Measurements from ENCODE around the gene CEACAM6.
A peak's percentile ranks its signal among the peaks of the same experiment; 100 is the strongest.
"Not testable (repeated sequence)": the region's sequence is repeated elsewhere in the genome, so short reads cannot be mapped to it uniquely, and the experiment has no call there.

Gene CEACAM6

DNA sequence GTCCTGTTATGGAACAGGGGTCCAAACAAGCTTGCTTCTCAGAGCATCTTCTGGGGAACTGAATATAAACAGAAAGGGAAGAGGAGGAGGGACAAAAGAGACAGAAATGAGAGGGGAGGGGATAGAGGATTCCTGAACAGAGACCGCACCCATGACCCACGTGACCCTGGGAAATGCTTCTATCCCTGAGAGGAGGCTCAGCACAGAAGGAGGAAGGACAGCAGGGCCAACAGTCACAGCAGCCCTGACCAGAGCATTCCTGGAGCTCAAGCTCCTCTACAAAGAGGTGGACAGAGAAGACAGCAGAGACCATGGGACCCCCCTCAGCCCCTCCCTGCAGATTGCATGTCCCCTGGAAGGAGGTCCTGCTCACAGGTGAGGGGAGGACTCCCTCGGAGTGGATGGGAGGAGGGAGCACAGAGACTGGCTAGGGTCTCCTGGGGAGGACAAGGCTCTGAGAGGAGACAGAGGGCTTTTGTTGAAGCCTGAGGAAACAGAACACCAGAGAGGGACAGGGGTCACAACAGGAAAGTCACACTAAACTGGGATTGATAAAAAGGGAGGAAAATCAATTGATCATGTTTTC, at the start of gene CEACAM6:
TSS of gene CEACAM6 (plus strand) at position 203 of the 586 bp plus-strand sequence. CDS start at position 312, 109 bp downstream.
- no peak for DNase-seq

DNA sequence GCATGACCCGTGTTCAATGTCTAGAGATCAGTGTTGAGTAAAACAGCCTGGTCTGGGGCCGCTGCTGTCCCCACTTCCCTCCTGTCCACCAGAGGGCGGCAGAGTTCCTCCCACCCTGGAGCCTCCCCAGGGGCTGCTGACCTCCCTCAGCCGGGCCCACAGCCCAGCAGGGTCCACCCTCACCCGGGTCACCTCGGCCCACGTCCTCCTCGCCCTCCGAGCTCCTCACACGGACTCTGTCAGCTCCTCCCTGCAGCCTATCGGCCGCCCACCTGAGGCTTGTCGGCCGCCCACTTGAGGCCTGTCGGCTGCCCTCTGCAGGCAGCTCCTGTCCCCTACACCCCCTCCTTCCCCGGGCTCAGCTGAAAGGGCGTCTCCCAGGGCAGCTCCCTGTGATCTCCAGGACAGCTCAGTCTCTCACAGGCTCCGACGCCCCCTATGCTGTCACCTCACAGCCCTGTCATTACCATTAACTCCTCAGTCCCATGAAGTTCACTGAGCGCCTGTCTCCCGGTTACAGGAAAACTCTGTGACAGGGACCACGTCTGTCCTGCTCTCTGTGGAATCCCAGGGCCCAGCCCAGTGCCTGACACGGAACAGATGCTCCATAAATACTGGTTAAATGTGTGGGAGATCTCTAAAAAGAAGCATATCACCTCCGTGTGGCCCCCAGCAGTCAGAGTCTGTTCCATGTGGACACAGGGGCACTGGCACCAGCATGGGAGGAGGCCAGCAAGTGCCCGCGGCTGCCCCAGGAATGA, 48.4 kb upstream of the CEACAM6 start:
- peak; percentile 86 for DNase-seq

DNA sequence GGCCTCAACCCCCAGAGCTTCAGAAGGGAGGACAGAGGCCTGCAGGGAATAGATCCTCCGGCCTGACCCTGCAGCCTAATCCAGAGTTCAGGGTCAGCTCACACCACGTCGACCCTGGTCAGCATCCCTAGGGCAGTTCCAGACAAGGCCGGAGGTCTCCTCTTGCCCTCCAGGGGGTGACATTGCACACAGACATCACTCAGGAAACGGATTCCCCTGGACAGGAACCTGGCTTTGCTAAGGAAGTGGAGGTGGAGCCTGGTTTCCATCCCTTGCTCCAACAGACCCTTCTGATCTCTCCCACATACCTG, 47.9 kb upstream of the CEACAM6 start:
- DNase-seq, result peak; percentile 25

DNA sequence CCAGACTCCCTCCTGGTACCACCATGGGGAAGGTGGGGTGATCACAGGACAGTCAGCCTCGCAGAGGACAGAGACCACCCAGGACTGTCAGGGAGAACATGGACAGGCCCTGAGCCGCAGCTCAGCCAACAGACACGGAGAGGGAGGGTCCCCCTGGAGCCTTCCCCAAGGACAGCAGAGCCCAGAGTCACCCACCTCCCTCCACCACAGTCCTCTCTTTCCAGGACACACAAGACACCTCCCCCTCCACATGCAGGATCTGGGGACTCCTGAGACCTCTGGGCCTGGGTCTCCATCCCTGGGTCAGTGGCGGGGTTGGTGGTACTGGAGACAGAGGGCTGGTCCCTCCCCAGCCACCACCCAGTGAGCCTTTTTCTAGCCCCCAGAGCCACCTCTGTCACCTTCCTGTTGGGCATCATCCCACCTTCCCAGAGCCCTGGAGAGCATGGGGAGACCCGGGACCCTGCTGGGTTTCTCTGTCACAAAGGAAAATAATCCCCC, 47.4 kb upstream of the CEACAM6 start:
- DNase-seq, result no peak

DNA sequence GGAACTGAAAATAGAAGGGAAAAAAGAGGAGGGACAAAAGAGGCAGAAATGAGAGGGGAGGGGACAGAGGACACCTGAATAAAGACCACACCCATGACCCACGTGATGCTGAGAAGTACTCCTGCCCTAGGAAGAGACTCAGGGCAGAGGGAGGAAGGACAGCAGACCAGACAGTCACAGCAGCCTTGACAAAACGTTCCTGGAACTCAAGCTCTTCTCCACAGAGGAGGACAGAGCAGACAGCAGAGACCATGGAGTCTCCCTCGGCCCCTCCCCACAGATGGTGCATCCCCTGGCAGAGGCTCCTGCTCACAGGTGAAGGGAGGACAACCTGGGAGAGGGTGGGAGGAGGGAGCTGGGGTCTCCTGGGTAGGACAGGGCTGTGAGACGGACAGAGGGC, 46.8 kb upstream of the CEACAM6 start, which contains the start of gene CEACAM5:
TSS of gene CEACAM5 (plus strand) at position 146 of the 400 bp plus-strand sequence. CDS start at position 252, 106 bp downstream.
- peak; percentile 73 for DNase-seq

DNA sequence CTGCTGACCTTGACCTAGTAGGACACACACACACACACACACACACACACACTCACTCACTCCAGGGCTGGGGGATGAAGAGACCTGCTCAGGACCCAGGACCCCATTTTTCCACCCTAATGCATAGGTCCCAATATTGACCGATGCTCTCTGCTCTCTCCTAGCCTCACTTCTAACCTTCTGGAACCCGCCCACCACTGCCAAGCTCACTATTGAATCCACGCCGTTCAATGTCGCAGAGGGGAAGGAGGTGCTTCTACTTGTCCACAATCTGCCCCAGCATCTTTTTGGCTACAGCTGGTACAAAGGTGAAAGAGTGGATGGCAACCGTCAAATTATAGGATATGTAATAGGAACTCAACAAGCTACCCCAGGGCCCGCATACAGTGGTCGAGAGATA, 45.8 kb upstream of the CEACAM6 start:
- DNase-seq, result not testable (repeated sequence)

DNA sequence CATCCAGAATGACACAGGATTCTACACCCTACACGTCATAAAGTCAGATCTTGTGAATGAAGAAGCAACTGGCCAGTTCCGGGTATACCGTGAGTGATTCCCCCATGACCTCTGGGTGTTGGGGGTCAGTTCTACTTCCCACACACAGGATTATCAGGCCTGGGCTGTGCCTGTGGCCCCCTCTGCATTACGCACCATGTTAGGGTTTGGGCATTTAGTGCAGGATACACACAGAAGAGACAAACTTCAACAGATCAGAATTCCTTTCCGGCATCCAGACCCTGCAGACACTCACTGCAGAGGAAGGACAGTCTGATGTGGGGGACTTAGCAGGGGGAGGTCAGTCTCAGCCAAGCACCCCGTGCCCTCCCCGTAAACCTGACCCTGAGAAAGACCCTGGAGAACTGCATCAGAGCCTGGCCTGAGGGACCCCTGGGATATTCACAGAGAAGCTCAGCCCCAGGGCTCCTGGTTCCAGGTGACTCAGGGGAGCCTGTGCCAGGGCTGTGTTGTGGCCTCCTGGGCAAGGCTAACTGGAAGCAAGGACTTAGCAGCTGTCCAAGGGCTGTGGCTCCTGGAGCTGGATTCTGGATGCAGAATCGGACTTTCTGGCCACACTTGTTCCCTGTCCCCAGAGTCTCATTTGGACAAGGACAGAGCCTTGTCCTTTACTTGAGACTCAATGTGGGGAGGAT, 45.2 kb upstream of the CEACAM6 start:
- no peak for DNase-seq

DNA sequence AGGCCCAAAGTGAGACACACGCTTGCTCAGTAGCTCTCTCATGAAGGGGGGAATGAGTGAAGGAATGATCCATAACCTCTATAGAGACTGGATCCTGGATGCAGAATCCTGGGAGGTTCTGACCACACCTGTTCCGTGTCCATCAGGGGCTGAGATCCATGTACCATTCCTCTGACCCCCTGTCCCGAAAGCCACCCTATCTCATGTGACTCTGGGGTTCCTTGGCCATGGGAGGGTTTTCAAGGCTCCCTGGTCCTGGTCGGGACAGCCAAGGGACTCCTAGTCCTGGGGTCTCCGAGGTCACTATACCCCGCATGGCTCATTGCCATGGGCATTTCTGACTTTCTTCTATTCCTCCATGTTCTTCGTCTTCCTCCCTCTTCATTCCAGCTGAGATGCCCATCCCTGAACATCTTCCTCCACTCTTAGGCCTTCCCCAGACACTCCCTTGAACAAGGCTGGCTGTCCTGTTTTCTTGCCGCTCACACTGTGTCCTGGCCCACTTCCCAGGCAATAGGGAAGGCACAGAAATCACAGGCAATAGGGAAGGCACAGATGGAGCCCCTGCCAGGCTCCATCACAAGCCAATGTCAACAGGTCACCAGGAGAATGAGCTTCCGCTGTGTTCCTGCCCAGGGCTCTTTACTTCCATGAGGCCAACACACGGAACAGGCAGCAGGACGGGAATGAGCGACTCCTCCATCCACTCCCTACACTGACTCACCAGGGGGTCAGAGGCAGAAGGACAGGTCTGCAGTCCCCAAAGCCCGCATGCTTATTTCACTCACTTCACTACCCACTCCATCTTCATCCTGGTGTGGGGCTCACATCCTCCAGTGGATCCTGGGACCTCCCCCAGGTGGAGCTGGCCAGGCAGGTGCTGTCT, 43.7 kb upstream of the CEACAM6 start:
- DNase-seq, result no peak

DNA sequence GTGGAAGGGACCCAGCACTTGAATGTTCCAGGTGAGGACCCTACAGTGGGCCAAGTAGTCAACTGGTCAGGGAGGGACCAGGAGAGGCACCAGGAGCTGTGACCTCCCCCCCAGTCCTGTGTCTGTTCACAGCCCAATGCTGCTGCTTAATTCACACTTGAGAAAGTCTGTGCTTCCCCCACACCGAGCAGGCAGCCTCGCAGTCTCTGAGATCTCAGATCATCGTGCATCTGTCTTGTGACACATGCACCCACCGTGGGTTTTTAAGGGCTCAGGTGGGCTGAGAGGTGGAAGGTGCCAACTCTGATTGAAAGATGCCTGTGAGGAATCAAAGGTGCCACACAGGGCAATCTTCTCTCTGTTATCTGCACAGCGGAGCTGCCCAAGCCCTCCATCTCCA, 40.7 kb upstream of the CEACAM6 start:
- no peak for DNase-seq

DNA sequence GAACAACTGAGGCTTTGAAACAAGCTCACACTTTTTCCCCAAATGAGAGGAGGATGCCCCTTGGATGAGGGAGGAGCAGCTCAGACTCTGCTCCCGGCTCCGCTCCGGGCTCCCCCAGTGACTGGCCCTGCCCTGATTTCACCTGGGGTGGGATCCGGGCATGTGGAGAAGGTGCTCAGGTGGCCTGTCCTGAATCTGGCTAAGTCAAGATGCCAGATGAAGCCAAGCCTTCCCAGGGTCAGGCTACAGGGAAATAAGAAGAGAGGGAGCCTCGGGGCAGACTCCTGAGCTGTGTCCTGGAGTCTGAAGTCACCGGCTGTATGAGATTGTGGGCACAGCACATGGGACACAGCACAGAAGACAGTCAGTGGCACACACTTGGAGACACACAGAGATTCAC, 36.6 kb upstream of the CEACAM6 start:
- DNase-seq, result no peak

DNA sequence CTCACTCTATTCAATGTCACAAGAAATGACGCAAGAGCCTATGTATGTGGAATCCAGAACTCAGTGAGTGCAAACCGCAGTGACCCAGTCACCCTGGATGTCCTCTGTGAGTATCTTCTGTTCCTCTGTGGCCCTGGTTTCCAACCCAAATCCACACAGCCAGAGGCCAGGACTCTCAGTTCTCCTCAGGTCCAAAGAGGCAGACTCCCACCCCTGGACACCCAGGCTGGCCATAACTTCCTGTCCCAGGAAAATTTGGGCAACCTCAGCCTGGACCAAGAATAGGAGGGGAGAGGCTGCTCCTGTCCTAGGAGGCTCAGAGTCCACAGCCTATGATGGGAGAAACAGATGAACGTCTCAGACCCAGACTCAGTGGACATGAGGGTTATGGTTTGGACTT, 35.2 kb upstream of the CEACAM6 start:
- no peak for DNase-seq

DNA sequence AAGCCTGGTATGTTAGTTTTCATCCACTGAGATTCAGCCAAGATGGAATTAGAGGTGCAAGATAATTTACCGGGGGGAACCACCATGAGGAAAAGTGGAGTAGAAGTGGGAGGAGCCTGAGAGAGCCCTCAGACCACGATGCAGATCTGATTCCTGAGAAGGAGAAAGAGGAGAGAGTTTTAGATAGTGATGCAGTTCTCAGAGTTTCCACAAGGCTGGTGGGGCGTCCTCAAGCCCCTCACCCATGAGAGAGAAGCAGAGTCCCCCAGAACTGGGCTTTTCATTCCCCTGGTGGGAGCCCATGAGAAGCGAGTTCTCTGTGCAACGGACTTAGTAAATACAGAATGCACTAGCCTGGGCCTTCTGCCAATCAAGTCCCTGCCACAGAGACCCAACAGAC, 28.8 kb upstream of the CEACAM6 start:
- DNase-seq, result no peak

DNA sequence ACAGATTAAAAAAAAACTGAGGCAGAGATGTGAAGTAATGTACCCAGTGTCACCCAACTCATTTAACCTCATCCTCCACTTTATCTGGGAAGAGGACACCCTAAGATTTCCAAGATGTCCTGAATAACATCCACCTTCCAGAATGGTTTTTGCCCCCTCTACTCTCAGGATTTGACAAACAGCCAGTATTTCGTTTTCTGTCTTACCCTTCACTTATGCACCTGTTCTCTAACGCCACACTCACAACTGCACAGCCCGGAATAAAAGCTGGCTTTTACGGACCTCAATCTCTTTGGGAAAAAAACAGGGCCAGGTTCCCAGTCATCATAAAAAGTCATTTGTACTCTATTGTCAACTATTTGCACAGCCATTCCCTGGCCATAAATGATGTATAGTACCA, 21.2 kb upstream of the CEACAM6 start:
- no peak for DNase-seq

DNA sequence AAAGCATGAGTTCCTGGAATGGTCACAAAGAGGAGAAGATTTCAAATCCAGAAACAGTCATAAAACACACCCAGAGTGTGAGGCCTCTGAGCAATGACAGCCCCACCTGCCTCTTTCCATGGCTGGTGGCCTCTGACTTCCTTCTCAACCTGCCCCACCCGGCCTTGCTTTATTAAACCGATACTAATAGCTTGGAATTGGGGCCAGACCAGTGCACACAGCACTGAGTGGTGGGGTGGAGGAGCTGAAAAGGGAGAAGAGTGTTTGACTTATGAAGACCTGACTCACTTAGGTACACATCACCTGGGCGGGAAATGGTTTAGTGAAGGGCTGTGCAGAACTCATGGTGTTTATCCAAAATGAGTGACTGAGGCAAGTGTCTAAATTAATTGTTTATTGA, 20.7 kb upstream of the CEACAM6 start:
- peak; percentile 100 for DNase-seq

DNA sequence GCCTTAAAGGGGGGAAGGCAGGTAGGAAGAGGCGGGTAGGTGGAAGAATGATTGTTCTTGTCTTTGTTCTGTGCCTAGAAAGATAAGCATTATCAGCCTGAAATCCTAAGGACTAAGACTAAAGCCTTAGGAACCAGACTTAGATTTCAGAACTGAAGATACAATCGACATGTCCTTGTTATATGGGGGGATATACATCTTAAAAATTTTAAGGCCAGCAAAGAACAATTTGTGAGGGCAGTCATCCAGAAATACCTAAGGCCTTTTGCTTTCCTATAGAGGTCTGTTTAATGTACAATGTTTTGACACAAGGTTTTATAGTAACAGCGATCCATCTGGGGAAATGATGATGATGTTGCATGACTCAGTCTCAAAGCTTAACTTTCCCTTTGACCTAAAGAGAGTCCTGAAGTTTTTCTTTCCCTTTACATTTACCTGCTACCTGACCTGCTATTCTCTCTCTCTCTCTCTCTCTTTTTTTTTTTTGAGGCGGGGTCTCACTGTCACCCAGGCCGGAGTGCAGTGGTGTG, 20.2 kb upstream of the CEACAM6 start:
- no peak for DNase-seq

DNA sequence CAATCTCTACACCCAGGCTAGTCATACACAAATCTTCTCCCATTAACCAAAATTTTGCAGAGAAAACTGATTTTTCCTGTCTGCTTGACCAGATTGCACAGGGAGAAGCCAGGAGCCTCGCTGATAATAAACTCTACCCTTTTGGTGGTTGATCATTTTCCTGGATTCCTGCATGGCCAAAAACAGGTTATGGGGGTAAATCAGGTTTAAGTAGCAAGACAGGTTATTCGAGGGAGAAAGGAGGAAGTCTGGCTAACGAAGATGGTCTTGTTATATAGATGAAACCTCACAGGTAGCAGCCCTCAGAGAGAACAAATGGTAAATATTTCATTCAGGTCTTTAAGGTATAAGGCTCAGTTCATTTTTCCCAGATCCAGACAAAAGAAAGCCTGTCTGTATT, 16.0 kb upstream of the CEACAM6 start:
- no peak for DNase-seq

DNA sequence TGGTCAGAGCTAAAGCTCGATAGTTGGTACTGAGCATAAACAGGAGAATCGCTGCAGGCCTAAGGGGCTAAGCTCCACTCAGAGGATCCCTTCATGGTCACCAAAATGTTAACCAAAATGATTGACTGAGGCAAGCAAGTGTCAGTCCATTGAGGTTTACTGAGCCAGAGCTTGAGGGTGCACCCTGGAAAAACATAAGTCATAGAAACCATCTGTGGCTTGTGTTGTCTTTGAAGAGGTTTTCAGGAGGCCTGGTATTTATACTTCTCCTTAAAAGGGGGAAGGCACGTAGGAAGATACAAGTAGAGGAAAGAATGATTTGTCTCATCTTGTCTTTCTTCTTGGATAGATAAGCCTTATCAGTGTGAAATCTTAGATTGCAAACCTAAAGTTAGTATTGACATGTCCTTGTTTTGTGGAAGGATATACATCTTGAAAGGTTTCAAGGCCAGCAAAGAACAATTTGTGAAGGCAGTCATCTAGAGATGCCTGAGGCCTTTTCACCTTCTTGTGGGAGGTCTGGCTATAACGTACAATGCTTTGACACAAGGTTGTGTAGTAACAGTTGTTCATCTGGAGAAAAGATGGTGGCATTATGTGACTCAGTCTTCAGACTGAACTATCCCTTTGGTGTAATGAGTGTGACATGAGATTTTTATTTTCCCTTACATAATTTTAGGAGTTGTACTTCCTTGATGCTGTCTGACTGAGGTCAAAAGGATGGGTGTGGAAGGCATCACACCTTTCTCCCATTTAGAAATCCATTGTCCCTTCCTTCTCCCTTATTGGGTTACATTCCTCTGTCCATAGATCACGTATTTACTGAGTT, 14.7 kb upstream of the CEACAM6 start:
- DNase-seq, result no peak

DNA sequence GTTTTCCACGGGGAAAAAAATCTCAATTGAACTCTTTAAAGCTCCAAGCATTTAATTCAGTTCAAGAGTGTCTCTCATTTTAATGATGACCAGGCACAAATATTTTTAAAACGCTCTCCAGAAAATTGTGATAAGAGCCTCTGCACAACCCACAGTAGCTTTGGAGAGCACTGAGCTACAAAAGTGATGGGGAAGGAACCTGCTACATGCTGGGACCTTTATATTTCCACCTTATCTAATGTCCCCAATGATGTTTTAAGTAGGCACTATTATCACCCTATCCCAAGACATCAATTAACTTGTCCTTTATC, 14.1 kb upstream of the CEACAM6 start:
- no peak for DNase-seq

DNA sequence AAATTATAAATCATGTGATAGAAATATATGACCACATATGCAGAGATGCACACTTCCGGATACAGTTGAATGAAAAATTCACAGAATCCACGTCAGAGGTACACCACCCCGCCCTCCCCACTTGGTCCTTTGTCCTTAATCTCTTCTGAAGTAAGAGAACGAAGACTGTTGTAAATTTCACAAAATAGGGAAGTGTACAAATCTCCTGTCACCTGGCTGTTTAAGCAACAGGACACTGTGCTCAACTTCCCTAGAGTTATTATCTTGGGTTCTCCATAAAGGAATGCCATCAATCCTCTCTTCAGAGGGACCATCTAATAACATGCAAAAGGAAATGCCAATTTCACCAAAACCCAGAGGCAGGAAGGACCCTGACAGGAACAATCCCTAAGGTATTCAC, 10.5 kb upstream of the CEACAM6 start:
- DNase-seq, result no peak

DNA sequence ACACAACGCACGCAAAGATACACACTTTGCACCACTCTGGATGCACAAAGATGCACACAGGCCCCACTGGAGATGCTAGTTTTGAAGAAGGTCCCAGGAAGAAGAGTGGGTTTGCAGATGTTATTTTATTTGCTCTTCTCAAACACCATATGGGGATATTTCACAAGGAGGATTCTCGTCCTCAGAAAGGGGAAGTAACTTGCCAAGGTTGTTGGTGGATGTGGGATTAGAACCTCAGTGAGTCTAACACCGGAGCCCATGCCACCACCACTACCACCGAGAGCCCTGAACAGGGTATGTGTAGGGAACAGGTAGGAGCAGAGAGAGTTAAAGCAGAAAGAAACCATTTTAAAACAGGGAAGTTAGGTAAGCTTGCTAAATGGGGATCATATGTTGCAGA, 9.6 kb upstream of the CEACAM6 start:
- no peak for DNase-seq

DNA sequence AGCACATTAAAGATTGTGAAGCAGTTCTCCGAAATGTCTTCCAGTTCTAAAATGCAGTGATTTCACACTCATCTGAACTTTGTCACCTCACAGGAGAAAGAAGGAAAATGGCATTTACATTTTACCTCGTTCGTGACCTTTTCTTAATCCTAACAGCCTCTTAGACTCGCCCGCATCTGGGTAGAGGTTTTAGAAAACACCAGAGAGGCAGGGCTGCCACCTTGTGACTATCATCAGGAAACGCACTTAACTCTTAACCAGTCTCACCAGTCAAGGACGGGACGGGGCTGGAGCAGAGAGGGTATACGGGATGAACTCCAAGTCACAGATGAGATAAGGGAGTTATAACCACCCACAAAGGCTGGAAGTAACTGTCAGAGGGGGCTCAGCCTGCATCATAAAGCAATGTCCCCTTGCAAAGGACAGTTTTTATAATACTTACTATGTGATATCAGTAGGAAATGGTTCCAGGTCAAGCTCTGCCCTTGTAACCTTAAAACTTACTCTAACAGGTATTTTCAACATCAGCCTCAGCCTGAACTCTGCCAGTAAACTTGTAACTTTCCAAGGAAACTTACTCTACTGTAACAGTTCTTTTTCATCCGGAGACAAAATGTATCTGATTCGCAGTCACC, 8.6 kb upstream of the CEACAM6 start:
- peak; percentile 91 for DNase-seq

DNA sequence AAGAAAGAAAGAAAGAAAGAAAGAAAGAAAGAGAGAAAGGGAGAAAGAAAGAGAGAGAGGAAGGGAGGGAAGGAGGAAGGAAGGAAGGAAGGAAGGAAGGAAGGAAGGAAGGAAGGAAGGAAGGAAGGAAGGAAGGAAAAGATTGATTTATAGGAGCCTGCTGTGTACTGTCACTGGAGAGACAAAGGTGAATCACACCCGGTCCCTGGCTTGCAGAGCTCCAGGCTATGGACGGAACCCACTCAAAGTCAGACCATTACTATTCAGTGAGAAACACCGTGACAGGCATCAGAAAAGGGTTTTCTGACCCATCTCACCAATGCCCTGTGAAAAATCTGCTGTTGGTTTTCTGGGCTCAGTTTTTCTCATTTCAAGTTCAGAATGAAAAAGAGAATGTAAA, 7.3 kb upstream of the CEACAM6 start:
- no peak for DNase-seq

All from NCI-H748 treated with DMSO at 0.1 percent for 48 hours (cell line).